GM21737 (cell line): ENCODE results near the gene EME2.

ENCODE experiments used
- ATAC-seq: cut with Tn5 transposase; IDR thresholded peaks from one replicate; pipeline ENCODE4 v1.9.1; 2021; ENCODE audit warnings: mild to moderate bottlenecking, moderate library complexity; ENCODE audit not compliant: unreplicated experiment

Gene EME2

GRCh38 chr16:1777375-1778199 lies 5.0 kb downstream of the EME2 start:
- ATAC-seq = no peak

DNA sequence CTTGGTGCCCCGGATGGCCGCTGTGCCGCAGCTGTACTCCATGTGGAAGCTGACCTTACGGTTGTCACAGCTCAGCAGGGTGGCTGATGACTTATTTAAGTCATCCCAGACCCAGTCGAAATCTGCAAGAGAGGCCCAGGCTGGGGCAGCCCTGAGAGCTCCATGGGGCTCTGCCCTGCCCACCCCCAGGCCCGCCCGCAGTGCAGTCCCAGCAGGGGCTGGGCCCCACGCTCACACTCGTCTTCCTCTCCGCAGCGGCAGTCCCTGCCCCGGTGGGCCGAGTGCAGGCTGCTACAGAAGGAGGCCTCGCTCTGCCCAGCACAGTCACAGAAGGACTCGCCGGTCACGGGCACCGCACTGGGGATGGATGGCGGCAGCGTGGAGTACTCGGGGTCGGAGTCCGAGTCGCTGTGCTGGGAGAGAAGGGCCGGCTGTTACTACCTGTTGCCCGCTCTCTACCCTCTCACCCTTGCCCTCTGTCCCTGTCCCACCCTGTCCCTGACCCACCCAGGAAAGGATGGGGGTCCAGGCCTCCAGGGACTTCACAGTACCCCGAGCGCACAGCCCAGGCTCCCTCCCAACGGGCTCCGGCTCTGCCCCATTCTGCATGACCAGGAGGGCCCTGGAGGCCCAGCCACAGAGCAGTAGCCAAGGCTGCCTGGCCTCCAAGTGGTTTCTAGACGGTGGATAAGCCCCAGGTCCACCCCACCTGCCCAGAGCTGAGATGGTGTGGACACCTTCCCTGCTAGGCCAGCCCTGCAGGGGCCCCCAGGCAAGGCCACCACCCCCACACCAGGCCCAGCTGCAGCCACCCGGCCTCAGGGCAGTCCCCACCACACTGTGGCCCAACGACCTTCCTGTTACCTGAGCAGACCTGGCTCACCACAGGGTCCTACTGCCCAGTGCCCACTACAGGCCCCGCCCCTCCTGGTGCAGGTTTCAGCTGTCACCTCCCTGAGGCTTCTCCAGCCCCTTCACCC lies 5.9 kb downstream of the EME2 start:
- ATAC-seq = no peak

DNA sequence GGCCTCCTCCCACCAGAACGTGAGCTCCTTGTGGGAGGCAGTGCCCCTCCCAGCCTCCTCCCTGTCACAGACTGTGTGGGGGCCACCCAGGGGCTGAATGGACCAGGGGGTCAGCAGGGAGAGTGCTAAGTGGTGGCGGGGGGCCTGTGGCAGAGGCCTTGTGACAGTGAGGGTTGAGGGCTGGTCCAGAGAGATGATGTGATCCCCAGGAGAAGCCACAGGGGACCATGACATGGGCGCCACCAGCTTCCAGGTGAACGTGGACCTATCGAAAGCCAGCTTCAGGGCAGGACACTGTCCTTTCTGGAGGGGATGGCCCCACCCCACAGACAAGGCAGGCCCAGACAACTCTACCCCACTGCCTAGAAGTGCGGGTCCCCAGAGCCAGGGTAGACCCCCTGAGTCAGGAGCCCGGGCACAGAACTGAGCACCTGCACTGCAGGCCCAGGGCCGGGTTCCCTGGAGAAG lies 6.7 kb downstream of the EME2 start:
- no peak for ATAC-seq

DNA sequence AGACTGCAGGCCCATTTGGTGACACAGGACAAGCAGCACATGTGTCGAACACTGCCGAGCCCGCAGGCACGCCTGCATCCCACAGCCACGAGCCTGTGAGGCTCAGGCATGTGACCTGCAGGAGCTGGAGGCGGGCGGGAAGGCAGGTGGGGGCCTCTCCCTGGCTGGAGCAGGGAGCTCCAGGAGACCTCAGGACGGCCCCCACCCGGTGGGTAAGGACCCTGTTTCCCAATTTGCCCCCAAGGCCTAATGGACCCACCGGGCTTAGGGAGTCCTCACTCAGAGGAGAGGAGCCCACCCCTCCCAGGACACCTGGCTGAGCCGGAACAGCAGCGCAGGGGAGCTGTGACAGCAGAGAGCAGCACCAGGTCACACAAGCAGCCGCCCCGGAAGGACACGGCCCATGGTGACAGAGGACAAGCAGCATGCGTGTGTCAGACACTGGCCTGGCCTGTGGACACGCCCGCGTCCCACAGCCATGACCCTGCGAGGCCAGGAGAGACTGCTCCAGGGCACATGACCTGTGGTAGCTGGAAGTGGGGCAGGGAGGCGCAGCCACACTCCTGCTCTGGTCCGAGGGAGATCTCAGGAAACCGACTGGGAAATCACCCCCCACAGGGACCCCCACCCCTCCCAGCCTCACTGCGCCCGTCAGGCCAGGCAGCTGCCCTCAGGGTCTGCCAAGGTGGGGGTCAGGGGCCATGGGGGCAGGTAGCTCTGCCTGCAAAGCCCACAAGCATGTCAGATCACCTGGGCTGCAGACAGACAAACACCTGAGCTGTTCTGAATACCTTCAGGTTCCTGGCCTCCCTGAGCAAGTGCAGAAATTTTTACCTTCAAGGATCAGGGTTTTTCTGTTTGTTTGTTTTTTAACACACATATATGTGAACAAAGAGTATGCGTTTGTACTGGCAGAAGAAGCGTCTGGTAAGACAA lies 7.4 kb downstream of the EME2 start:
- no peak for ATAC-seq

DNA sequence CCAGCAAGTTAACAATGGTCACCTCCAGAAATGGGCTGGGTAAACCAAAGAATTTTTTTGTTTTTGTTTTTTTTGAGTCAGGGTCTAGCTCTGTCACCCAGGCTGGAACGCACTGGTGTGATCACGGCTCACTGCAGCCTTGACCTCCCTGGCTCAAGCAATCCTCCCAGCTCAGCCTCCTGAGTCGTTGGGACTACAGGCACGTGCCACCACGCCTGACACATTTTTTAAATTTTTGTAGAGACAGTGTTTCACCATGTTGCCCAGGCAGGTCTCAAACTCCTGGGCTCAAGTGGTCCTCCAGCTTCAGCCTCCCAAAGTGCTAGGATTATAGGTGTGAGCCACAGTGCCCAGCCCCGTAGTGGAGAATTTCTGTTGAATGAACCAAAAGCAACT lies 8.1 kb downstream of the EME2 start:
- ATAC-seq = no peak

DNA sequence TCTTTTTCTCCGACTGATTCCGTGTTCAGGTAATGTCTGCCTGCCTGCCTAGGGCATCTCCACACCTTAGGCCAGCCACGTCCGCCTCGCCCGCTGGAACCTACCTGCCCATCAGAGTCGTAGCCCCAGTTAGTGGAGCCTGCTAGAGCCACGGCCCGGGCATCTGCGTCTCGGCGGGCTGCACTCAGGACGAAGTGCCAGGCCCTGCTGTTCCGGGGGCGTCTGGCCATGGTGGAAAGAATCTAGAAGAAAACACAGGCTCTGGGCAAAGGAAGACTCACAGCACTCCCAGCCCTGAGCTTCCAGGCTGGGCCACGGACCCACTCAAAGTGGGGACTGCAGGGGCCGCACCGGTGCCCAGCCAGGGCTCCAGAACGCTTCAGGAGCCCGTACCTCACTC lies 8.6 kb downstream of the EME2 start:
- ATAC-seq = no peak

GRCh38 chr16:1781758-1782407 lies 9.3 kb downstream of the EME2 start:
- peak; percentile 1 for ATAC-seq

DNA sequence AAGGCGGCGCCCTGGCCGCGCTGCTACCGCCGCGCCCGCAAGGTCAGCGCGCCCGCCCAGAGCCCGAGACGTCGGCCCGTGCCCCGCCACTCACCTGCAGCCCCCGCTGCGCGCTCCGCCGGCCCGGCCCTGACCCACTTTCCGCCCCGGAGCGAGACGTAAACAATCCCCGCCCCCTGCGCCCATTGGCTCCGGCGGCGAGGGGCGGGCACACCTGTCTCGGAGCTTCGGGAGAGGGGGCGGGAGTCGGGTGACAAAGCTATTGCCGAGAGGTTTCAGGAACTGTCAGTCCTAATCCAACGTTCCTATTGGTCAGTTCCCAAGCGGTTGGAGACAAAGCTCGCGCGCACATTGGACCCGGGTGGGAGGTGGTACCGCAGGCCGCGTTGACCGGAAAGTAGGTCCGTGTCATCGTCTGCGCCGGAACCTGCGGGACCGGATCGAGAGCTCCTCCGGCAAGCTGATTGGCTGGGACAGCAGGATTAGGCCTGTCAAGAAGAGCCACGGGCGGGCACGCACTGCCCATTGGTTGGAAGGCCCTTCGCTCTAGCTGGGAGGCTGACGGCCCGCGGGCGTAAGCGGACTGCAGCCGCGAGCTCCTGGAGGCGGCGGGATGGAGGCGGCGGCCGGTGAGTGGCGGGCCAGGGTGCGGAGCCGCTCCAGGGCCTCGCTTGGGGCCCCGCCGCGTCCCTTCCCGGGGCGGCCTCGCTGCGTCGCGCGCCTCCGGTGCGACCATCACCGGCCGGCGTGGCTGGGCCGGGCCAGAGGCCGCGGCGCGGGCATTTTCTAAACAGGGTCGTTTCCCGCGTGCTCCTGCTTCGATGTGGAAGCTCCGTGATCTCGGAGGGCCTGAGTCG lies 10.0 kb downstream of the EME2 start, which contains the start of the genes NUBP2 and SPSB3:
Gene NUBP2, plus strand, starts transcription at position 553 of the 857 bp plus-strand sequence. Its CDS starts 61 bp downstream, at position 614.
Gene SPSB3, minus strand, starts transcription at position 164 of the 857 bp plus-strand sequence. CDS start 1,088 bp downstream, outside the sequence.
- ATAC-seq = peak; percentile 81

- ATAC-seq = no peak
Observed at GRCh38 chr16:1784977-1785845, 12.6 kb downstream of the EME2 start.

GRCh38 chr16:1785846-1786170 lies 13.2 kb downstream of the EME2 start:
- no peak for ATAC-seq

- ATAC-seq = no peak
Observed at GRCh38 chr16:1786242-1787055, 13.8 kb downstream of the EME2 start.

DNA sequence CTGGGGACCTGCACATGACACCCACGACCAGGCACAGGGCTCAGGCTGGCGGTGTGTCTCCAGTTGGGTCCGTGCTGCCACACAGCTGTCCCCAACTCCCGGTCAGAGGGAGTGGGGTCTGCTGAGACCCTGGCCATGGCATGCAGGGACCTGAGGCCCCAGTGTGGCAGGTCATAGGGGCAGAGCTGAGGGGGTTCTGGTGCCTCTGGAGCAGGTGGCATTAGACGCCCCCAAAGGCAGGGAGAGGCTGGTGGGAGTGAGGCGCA lies 14.4 kb downstream of the EME2 start:
- ATAC-seq = no peak

GRCh38 chr16:1787322-1788094 lies 14.9 kb downstream of the EME2 start:
- no peak for ATAC-seq

DNA sequence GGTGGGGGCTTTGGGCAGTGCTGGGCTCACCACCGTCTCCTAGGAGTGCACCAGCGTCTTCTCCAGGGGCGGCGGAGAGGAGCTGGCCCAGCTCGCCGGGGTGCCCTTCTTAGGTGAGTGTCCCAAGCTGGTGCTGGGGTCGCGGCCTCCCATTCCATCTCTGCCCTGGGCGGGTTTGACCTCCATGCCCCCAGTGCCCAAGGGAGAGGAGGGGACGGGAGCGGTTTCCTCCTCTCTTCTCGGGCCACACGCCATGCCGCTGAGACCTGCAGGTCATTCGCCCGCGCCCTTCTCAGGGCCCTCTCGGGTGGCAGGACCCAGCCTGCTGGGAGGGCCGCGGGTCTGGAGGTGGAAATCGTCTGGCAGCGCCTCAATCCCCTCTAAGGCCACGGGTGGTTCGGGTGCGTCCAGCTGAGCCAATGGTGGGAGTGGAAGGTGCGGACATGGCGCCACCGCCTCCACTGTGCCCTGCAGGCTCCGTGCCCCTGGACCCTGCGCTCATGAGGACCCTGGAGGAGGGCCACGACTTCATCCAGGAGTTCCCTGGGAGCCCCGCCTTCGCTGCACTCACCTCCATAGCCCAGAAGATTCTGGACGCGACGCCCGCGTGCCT lies 15.6 kb downstream of the EME2 start:
- ATAC-seq = no peak

DNA sequence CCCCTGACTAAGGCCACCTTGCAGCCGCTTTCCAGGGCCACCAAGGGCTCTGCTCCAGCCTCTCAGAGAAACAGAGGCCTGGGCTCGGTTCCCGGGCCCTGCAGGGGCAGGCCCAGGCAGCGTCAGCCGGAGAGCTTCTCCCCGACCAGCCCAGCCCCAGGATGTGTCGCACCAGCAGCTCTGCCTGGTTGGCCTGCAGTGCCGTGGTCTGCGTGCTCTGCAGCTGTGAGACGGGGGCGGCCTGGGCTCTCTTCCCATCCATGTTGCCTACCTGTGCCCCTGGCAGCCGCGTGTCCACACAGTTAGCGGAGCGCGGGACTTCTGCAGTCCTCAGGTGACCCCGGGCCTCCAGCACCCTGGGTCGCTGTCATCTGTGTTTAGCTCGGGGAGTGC lies 16.1 kb downstream of the EME2 start:
- no peak for ATAC-seq

GRCh38 chr16:1789643-1790045 lies 17.0 kb downstream of the EME2 start:
- ATAC-seq = no peak
